ENCODE data around the gene SCUBE2.

Gene SCUBE2

GRCh38 chr11:9094420-9094819, 3.0 kb upstream of the SCUBE2 start:
- H3K4me3 Mint-ChIP-seq: no peak overlapping the region
- H3K27ac Mint-ChIP-seq: no peak overlapping the region
- peaks cover 52% of the 10 kb centered on the region for H3K27me3 Mint-ChIP-seq
- no peaks in the 10 kb centered on the region for H3K36me3 Mint-ChIP-seq (ENCODE audit: low read depth)
- intact Hi-C loops (cut with micrococcal nuclease): no loop called here
- H3K9me3 Mint-ChIP-seq: no peaks in the 10 kb centered on the region
- peaks cover 5% of the 10 kb centered on the region for H3K4me1 Mint-ChIP-seq (ENCODE audit: low read depth)

GRCh38 chr11:9092853-9093778, 1.7 kb upstream of the SCUBE2 start:
- Mint-ChIP-seq H3K27ac (no peak overlapping the region), H3K4me1 (ENCODE audit: low read depth) (peaks cover 5% of the 10 kb centered on the region), H3K9me3 (no peaks in the 10 kb centered on the region), H3K27me3 (peaks cover 65% of the 10 kb centered on the region), H3K4me3 (no peak overlapping the region), H3K36me3 (ENCODE audit: low read depth) (no peaks in the 10 kb centered on the region)
- intact Hi-C loops (cut with micrococcal nuclease): no loop called here

- H3K27ac Mint-ChIP-seq: no peak overlapping the region
- intact Hi-C loops (cut with micrococcal nuclease): no loop called here
These were observed 673 bp upstream of the SCUBE2 start for GRCh38 chr11:9092072-9092471.

GRCh38 chr11:9090488-9091043, 833 bp downstream of the SCUBE2 start:
- Mint-ChIP-seq H3K27ac (no peak overlapping the region), H3K4me3 (peak overlapping the region; percentile 50), H3K9me3 (no peaks in the 10 kb centered on the region), H3K36me3 (ENCODE audit: low read depth) (no peaks in the 10 kb centered on the region), H3K4me1 (ENCODE audit: low read depth) (peaks cover 5% of the 10 kb centered on the region), H3K27me3 (peaks cover 70% of the 10 kb centered on the region)
- intact Hi-C loops (cut with micrococcal nuclease): no loop called here

More at GRCh38 chr11:9092072-9092471, 673 bp upstream of the SCUBE2 start:
- H3K27me3 Mint-ChIP-seq: peaks cover 70% of the 10 kb centered on the region
- H3K4me1 Mint-ChIP-seq (ENCODE audit: low read depth): peaks cover 5% of the 10 kb centered on the region
- H3K9me3 Mint-ChIP-seq: no peaks in the 10 kb centered on the region
- H3K36me3 Mint-ChIP-seq (ENCODE audit: low read depth): no peaks in the 10 kb centered on the region
- H3K4me3 Mint-ChIP-seq: peak overlapping the region; percentile 55

- Mint-ChIP-seq H3K27ac (no peak overlapping the region), H3K36me3 (ENCODE audit: low read depth) (no peaks in the 10 kb centered on the region)
These were observed 1.8 kb downstream of the SCUBE2 start for GRCh38 chr11:9089636-9090035.

GRCh38 chr11:9089061-9089460, 2.3 kb downstream of the SCUBE2 start:
- Mint-ChIP-seq H3K4me1 (ENCODE audit: low read depth) (peaks cover 5% of the 10 kb centered on the region), H3K36me3 (ENCODE audit: low read depth) (no peaks in the 10 kb centered on the region), H3K27me3 (peaks cover 62% of the 10 kb centered on the region), H3K4me3 (no peak overlapping the region), H3K27ac (no peak overlapping the region), H3K9me3 (no peaks in the 10 kb centered on the region)
- intact Hi-C loops (cut with micrococcal nuclease): no loop called here

More at GRCh38 chr11:9089636-9090035, 1.8 kb downstream of the SCUBE2 start:
- Mint-ChIP-seq H3K4me3 (no peak overlapping the region), H3K4me1 (ENCODE audit: low read depth) (peaks cover 5% of the 10 kb centered on the region), H3K27me3 (peaks cover 66% of the 10 kb centered on the region), H3K9me3 (no peaks in the 10 kb centered on the region)
- intact Hi-C loops (cut with micrococcal nuclease): no loop called here

GRCh38 chr11:9082575-9082974, 8.8 kb downstream of the SCUBE2 start:
- H3K27ac Mint-ChIP-seq: no peak overlapping the region
- intact Hi-C loops (cut with micrococcal nuclease): no loop called here

GRCh38 chr11:9081153-9081552, 10.2 kb downstream of the SCUBE2 start:
- Mint-ChIP-seq H3K27me3 (peaks cover 15% of the 10 kb centered on the region), H3K36me3 (ENCODE audit: low read depth) (no peaks in the 10 kb centered on the region), H3K4me1 (ENCODE audit: low read depth) (peaks cover 6% of the 10 kb centered on the region), H3K4me3 (no peak overlapping the region), H3K9me3 (no peaks in the 10 kb centered on the region), H3K27ac (no peak overlapping the region)
- intact Hi-C loops (cut with micrococcal nuclease): no loop called here

More at GRCh38 chr11:9082575-9082974, 8.8 kb downstream of the SCUBE2 start:
- Mint-ChIP-seq H3K36me3 (ENCODE audit: low read depth) (no peaks in the 10 kb centered on the region), H3K4me3 (no peak overlapping the region), H3K27me3 (peaks cover 15% of the 10 kb centered on the region), H3K4me1 (ENCODE audit: low read depth) (peaks cover 6% of the 10 kb centered on the region), H3K9me3 (no peaks in the 10 kb centered on the region)

- Mint-ChIP-seq H3K4me3 (no peak overlapping the region), H3K27ac (no peak overlapping the region), H3K27me3 (peaks cover 23% of the 10 kb centered on the region), H3K9me3 (no peaks in the 10 kb centered on the region), H3K4me1 (ENCODE audit: low read depth) (peaks cover 6% of the 10 kb centered on the region), H3K36me3 (ENCODE audit: low read depth) (no peaks in the 10 kb centered on the region)
- intact Hi-C loops (cut with micrococcal nuclease): no loop called here
These were observed 13.0 kb downstream of the SCUBE2 start for GRCh38 chr11:9078113-9079086.

GRCh38 chr11:9077164-9077563, 14.2 kb downstream of the SCUBE2 start:
- Mint-ChIP-seq H3K27me3 (peaks cover 25% of the 10 kb centered on the region), H3K4me3 (no peak overlapping the region), H3K36me3 (ENCODE audit: low read depth) (no peaks in the 10 kb centered on the region), H3K9me3 (no peaks in the 10 kb centered on the region), H3K27ac (no peak overlapping the region), H3K4me1 (ENCODE audit: low read depth) (peaks cover 6% of the 10 kb centered on the region)
- intact Hi-C loops (cut with micrococcal nuclease): no loop called here

- peaks cover 25% of the 10 kb centered on the region for H3K27me3 Mint-ChIP-seq
- intact Hi-C loops (cut with micrococcal nuclease): no loop called here
- H3K4me1 Mint-ChIP-seq (ENCODE audit: low read depth): peaks cover 6% of the 10 kb centered on the region
- H3K36me3 Mint-ChIP-seq (ENCODE audit: low read depth): no peaks in the 10 kb centered on the region
- no peak overlapping the region for H3K4me3 Mint-ChIP-seq
- no peaks in the 10 kb centered on the region for H3K9me3 Mint-ChIP-seq
- no peak overlapping the region for H3K27ac Mint-ChIP-seq
These were observed 14.7 kb downstream of the SCUBE2 start for GRCh38 chr11:9076661-9077060.

GRCh38 chr11:9076046-9076445, 15.4 kb downstream of the SCUBE2 start:
- Mint-ChIP-seq H3K27me3 (peaks cover 25% of the 10 kb centered on the region), H3K4me1 (ENCODE audit: low read depth) (peaks cover 2% of the 10 kb centered on the region), H3K27ac (no peak overlapping the region), H3K36me3 (ENCODE audit: low read depth) (no peaks in the 10 kb centered on the region), H3K9me3 (no peaks in the 10 kb centered on the region), H3K4me3 (no peak overlapping the region)
- intact Hi-C loops (cut with micrococcal nuclease): no loop called here

- intact Hi-C loops (cut with micrococcal nuclease): no loop called here
- Mint-ChIP-seq H3K36me3 (ENCODE audit: low read depth) (no peaks in the 10 kb centered on the region), H3K9me3 (no peaks in the 10 kb centered on the region), H3K4me3 (no peak overlapping the region), H3K27ac (no peak overlapping the region), H3K27me3 (peaks cover 25% of the 10 kb centered on the region), H3K4me1 (ENCODE audit: low read depth) (no peaks in the 10 kb centered on the region)
These were observed 15.8 kb downstream of the SCUBE2 start for GRCh38 chr11:9075556-9075955.
